ENCODE data around the gene MICAL3.

GRCh38 chr22:17898375-17898774 lies 126.0 kb downstream of the MICAL3 start:
- TF ChIP-seq CTCF (IDR thresholded peaks at IDR 0.05) = no peak
- no peak for TF ChIP-seq POLR2A (IDR thresholded peaks at IDR 0.05)
- no peak for TF ChIP-seq POLR2AphosphoS5 (IDR thresholded peaks at IDR 0.05)
- TF ChIP-seq EP300 (IDR thresholded peaks at IDR 0.05) = no peak
